NCI-H146 (cell line): ENCODE results near the gene RPP30.
A peak's percentile ranks its signal among the peaks of the same experiment; 100 is the strongest.
"Not testable (repeated sequence)": the region's sequence is repeated elsewhere in the genome, so short reads cannot be mapped to it uniquely, and the experiment has no call there.

Experiments
- DNase-seq: peaks from one replicate; lab custom pipeline; 2025; lab: John Stamatoyannopoulos, UW

Gene RPP30

DNA sequence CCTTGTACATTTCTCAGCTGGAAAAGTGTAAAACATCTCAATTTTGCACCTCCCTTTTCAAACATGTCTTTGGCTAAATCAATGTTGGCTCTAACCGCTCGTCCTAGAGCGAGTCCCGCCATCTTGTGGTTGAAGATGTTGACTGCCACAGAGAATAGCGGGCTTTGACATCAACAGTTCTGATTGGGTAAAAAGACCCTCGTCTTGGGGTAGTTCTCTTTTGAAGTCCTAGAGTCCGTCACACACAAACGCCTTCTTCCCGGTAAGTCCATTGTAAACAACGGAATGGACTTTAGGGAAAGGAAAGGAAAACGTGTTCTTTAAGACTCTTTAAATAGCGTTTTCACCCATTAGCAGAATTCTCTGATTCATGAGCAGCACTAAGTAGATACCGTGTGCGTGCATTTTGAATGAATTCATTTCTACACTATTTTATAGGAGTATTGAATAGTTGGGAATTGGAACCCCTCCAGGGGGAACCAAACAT, 452 bp upstream of the RPP30 start:
- peak; percentile 79 for DNase-seq

DNA sequence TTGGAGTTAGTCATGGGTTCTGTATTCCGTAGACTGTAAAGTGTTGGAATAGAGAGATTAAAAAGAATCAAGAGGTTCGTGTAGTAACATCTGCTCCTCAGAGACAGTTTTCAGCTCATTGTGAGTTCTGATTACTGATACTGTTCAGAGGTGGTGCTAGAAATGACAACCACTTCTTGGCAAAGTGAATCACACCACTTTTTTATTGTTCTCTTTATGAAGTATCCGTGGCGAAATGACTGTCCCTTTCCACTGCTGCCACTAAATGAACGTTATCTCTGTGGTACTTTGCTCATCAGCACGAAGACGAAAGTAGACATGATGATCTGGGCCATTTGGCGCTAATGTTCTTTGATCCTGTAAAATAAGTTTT, 860 bp downstream of the RPP30 start:
- DNase-seq = no peak

DNA sequence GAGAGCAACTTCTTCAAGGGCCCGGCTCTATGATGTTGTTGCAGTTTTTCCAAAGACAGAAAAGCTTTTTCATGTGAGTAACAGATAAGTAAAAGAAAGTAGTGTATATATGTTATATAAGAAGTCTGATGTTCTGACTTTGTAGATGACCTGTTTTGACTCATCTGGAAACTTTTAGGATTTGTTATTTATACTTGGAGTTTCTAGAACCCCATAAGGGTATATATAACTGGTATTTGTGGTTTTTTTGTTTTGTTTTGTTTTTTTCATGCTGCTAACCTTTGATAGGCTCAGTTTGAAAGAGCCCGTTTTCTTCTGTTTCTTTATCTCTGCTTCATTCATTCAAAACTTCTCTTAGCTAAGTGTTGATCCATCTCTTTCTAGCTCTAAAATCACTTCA, 7.3 kb downstream of the RPP30 start:
- no peak for DNase-seq

DNA sequence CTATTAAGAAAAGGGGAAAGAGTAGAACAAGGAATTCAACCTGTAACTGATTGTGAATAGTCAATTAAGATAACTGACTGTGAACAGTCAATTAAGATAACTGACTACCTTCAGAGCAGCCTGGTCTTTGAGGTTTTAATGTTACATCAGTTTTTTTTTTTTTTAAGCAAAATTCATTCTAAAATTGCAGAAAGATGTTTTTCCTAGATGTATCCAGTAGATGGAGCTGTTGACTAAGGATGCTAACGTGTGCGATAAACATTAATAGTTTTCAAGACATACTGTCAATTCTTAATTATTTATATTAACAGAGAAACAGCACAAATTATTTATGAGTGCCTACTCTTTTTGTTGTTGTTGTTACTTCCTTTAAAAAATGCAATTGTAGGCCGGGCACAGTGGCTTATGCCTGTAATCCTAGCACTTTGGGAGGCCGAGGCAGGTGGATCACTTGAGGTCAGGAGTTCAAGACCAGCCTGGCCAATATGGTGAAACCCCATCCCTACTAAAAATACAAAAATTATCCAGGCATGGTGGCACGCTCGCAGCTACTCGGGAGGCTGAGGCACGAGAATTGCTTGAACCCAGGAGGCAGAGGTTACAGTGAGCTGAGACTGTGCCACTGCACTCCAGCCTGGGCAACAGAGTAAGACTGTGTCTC, 8.4 kb downstream of the RPP30 start:
- DNase-seq = peak; percentile 11

DNA sequence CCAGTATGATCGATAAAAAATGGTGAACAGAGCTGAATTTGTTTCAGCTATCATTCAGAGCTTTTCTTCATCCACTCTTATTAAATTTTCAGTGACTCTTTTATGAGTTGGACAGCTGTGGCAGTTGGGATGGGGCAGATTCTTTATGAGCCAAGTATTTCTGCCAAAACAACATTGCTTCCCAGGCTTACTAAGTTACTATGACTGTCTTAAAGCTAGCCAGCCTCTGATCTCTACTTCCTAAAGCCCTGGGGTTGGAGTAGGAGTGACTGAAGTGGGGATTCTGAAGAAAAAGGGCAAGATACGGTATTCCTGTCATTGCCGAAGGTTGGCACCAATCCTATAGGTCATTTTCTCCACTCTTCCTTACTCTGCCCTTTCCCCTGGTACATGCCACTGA, 12.7 kb downstream of the RPP30 start:
- DNase-seq = no peak

DNA sequence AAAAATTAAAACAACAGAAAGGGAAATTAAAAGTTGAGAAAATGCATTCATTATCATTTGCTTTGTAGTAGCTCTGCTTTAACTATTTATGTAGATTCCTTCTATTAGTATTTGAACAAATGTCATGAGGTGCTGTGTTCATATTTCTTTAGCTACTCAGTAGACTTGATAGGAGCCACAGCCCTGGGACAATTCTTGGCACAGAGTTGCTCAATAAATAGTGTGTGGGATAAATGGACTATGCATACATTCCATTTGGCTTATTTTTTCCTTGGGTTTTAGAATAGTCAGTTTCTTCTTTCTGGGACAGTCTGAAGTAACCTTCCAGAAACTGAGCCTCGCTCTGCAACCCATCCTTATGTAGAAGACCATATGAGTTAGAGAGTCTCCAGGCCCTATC, 13.4 kb downstream of the RPP30 start:
- no peak for DNase-seq

DNA sequence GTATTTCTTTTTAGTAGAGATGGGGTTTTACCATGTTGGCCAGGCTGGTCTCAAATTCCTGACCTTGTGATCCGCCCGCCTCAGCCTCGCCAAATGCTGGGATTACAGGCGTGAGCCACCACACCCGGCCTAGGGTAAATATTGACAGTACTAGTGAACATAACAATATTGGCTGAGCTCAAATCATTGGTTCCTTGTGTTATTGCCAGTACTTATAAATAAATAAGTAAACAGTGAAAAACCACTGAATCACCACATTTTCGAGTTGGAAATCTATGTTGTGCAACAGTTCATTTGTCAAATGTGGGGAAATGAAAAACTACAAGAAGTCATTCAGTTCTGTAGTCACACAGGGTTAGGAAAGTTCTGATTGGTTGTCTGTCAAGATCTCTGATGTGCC, 15.8 kb downstream of the RPP30 start:
- DNase-seq = no peak

DNA sequence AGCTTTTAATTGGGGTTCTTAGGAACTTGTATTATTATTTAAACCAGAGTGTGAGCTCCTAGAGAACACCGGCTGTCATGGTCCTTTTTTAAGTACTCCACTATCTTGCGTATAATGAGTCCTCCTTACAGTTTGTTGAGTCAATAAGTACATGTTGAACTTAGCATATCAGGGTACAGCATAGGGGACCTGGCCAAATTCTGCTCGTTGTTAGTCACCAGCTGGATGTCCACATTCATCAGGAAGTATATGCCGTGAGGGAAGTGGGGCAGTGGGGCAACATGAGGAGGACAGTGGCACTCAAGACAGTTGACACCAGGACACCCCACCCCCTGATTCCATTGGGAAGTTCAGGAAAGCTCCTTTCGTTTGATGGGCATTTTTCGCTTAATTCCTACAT, 16.6 kb downstream of the RPP30 start:
- no peak for DNase-seq

DNA sequence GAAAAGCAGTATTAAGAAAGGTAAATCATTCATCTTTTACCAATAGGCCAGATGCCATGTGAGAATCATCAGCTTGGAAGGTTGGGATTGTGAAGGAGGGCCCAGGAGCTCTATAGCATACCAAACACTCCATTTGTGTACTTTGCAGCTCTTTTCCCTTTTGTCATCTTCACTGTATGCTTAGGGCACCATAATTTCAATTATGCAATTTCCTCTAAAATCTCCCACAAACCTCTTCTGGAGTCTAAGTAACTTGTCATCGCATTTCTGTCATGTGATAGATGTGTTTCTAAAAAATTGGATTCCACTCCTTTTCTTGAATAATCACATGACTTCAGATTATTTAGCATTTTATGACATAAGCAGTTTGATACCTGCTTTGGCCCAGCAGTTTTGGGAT, 17.9 kb downstream of the RPP30 start:
- no peak for DNase-seq

DNA sequence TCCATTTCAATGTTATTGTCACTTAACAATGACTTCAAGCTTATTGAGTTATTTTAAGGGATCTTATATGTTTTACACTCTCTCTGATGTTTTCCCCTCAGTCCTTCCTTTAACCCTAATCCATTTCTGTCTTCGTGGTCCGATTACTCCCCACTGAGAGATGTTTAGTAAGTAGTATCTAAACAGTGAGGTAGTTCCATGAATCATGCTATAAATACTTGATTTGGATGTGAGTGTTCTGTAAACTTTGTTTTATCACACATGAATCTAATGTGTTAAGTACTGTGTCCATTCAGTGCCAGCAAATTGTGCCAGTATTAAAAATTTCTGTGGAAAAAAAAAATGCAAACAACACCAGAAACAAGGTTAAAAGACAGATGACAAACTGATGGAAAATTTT, 18.6 kb downstream of the RPP30 start:
- DNase-seq = no peak

DNA sequence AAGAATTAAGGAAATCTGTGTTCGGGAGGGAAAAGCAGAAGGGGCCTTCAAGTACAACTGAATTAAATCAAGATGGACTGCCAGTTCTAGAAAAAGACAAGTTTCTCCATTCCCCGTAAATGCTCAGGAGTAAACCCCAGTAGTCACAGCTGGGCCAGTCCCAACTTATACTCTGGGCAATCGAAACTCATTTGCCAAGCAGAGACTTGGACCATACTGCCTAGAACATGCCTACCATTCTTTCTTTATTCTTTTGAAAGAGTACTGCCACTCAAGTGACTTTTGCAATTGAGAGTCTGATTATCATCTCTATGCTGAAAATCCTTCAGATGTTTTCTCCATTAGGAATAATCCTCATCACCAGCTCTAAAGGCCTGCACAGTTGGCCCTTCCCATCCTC, 21.4 kb downstream of the RPP30 start:
- no peak for DNase-seq

DNA sequence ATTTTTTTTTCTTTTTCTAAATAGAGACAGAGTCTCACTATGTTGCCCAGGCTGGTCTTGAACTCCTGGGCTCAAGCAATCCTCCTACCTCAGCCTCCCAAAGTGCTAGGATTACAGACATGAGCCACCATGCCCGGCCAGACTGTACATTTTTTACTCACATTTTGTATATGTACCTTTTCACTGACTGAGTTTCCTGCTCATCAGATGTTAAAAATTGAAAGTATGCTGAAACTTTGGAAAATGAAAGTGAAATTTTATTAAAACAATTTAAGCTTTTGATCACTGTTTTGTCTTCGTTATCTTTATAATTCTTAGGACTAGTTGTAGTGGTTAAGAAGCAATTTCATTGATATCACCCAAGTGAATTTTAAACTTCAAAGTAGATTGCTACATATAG, 25.1 kb downstream of the RPP30 start:
- not testable (repeated sequence) for DNase-seq

DNA sequence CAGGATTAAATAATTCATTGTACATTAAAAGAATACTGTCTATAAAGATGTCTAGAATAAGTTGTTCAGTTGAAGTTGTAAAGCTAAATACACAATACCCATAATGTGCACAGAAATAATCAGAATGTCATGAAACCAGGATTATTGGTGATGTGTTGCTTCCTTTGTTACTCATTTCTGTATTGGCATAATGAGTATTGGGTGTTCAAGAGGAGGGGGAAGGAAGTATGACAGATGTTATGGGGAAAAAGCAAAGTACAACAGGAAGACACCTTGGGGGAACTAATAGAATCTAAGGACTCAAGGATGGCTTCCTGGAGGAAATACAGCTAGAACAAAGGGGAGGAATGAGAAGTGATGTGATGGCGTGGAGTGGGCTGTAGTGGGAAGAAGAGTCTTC, 34.2 kb downstream of the RPP30 start:
- no peak for DNase-seq

DNA sequence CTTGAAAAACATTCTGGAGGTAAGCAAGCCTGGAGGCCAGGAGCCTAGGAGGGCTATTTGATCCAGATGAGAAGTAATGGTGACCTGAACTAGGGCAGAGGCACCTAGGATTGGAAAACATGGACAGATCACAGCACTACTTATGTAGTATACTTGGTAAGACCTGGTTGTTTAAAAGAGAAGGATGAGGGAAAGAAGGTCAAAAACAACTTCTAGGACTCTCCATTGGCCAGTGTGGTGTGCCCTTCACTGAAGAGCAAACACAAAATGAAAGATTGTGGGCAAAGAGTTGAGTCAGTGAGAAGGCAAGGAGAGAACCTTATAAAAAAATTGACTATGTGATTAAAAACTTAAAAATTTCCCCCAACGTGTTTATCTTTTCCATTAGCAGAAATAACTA, 34.8 kb downstream of the RPP30 start:
- DNase-seq = no peak

DNA sequence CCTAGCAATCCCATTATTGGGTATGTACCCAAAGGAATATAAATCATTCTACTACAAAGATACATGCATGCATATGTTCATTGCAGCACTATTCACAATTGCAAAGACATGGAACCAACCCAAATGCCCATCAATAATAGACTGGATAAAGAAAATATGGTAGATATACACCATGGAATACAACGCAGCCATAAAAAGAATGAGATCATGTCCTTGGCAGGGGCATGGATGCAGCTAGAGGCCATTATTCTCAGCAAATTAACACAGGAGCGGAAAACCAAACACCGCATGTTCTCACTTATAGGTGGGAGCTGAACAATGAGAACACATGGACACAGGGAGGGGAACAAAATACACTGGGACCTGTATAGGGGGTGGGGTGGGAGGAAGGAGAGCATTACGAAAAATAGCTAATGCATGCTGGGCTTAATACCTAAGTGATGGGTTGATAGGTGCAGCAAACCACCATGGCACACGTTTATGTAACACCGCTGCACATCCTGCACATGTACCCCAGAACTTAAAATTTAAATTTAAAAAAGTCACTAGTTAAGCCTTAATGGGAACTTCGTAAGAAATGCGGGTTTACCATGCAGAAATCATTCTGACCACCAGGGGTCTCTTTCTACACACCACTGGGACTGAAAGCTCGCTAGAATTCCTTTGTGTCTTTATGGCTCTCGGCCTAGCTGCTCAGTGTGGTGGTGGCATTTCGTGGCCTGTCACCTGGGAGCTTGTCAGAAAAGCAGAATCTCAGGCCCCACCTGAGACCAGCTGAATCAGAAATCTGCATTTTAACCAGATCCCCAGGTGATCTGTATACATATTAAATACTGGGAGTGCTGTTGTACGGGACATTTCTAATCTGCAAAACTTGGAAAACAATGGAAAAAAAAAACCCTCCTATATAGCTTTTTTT, 39.6 kb downstream of the RPP30 start:
- DNase-seq = peak; percentile 60

DNA sequence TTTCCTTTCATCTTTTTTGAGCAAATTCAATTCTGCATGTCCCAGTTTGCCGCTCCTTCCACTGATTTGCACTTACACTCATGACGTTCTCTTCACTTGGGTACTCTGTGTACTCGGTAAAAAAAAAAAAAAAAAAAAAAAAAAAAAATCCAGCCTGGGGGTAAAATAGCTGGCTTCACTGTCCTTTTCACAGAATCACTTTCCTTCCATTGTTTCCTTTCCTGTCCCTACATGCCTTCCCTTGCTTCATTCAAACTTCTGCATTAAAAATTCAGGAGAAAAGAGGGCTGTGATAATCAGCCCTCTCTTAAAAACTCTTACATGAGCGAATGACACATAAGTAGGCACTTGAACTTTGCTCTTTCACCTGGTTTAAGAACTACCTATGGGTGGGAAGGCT, 40.4 kb downstream of the RPP30 start:
- peak; percentile 26 for DNase-seq

DNA sequence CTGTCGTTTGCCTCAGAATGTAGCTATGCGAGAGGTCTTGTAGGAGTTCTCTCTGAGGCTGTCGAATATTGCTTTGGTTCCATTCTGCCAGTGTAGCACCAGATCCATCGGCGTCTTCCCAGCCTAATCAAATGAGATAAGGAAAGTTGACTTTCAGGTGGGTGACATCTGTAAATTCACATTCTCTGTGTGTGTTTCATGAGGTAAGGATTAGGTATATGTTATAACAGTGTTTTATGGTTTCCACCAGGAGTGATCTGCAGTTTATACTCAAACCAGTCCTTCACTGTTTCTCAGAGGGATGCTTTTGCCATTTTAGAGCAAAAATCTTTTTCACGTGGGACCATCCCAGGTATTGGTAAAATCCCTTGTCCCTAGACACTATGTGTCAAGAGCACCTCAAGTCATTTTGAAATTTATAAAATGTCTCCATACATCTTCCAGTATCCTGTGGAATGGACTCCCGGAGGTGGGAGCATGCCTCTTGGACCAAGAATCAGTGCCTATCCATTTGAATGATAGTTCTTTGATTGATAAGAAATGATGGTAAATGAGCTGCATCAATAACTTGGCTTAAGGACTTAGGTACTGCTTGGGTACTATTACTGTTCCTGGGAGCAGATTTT, 41.2 kb downstream of the RPP30 start:
- DNase-seq = no peak

DNA sequence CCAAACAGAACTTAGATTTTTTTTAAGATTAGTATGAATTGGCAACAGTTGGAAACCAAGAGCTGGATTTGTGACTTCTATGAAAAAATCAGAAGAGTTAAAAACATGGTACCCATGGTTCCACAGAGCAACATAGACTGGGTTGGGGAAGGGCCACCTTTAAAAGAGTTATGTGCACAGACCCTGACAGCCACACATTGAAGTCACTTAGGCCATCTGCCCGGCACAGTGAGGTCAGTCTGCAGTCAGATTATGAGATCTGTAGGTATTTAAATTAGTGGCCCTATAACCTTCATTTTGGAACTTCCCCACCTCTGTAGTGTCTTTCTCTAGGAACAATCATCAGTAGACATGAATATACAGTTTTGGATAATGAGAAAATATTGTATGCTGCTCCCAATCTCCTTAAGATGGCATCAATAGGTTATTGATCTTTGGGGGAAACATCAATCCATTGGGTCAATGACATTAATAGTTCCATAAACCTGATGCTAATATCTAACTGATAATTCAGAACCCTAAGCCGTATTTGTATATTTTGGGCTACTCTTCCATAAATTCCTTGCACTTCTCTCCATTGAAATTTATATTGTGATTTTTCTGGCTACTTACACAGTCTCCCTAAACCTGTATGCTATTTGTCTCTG, 42.1 kb downstream of the RPP30 start:
- no peak for DNase-seq

DNA sequence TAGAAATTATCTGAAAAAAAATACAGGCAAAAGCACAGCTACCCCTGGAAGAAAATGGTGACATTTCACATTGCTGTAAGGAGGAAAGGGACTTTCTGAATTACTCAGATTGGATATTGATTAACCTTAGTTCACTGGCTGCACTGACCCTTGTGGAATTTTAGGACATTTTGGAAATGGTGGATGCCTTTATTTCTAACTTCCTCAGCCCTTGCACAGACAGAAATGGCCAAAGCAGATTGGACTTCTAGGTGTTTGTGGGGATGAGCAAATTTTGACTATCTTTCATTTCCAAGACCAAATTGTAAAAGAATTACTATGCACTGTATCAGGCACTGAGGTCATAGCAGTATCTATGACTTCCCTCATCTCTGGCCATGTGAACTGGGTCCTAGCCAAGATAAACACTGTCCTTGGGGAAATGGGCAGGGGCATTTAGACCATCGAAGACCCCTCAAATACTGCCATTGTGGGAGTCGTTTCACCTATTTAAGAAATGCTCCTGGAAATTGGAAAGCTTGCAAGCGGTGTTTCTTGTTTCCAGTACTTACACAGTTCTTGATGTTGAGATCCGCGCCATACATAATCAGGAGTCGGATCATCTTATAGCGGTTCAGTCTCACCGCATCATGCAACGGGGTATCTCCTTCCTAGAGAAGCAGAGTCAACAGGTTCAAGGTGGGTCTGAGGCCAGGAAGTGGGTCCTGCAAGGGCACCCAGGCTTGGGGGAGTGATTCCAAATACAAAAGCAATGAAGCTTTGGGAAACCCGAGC, 43.4 kb downstream of the RPP30 start:
- DNase-seq = no peak

DNA sequence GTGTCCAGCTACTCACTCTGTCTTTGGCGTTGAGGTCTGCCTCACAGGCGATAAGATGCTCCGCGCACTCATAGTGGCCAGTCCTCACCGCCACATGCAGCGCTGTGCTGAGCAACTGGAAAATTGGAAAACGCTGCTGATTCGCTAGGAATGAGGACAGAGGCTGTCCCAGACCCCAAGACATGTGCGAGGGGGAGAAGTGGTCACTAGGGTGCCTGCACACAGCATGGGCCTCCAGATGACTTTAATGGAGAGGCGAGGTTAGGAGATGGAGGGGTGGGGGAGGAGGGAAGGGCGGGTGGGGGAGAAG, 43.9 kb downstream of the RPP30 start:
- no peak for DNase-seq

DNA sequence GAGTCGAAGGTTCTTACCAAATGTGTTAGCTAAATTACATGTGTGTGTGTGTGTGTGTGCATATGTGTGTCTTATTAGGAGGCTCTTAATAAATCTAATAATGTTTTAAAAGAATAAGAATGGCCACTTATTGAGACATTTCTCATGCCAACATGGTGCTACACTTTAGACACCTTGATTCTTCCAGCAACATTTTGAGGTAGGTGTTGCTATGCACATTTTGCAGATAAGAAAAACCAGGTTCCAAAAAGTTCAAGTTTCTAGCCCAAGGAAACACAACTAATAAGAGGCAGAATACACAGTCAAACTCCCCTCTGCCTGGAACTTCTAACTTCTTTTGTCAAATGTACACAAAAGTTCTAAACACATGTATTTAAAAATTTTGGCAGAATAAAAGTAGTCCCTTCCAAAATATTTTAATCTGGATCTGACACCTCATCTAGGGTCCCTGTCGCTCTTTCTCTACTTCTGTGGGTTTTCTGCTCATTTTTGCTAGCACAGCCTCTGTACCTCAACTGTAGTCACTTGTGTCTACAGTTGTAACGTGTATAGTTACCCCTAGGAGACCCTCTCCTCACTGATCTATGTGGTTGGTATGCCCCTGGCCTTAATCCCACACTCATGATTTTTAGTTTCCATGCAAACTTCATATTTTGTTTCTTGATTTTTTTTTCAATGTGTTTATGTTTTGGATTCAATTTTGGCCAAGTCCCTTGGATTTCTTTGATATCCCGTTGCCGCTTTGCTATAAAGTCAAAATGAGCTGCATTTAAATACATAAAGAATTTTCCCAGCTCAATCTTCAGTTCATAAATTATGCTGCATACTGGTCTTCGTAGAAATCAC, 44.8 kb downstream of the RPP30 start:
- DNase-seq = no peak
